ENCODE data around the gene ARHGAP19.

Gene ARHGAP19

GRCh38 chr10:97188261-97188711 lies 104.2 kb downstream of the ARHGAP19 start:
- no peak for DNase-seq

GRCh38 chr10:97186911-97187310 lies 105.5 kb downstream of the ARHGAP19 start:
- DNase-seq = no peak

- DNase-seq = no peak
Measured at GRCh38 chr10:97185326-97186058, 106.9 kb downstream of the ARHGAP19 start, which contains the start of gene SLIT1. SLIT1 (minus strand) TSS chr10:97185959; CDS start chr10:97185674, 285 bp downstream.

GRCh38 chr10:97184971-97185325 lies 107.5 kb downstream of the ARHGAP19 start:
- no peak for DNase-seq

- DNase-seq = no peak
Measured at GRCh38 chr10:97183314-97183713, 109.1 kb downstream of the ARHGAP19 start.

GRCh38 chr10:97182288-97182990 lies 110.0 kb downstream of the ARHGAP19 start:
- DNase-seq = no peak

- DNase-seq = no peak
Measured at GRCh38 chr10:97180986-97181385, 111.5 kb downstream of the ARHGAP19 start.

GRCh38 chr10:97180363-97180755 lies 112.1 kb downstream of the ARHGAP19 start:
- DNase-seq = no peak

- DNase-seq = no peak
Measured at GRCh38 chr10:97179731-97180362, 112.6 kb downstream of the ARHGAP19 start.

GRCh38 chr10:97179311-97179710 lies 113.1 kb downstream of the ARHGAP19 start:
- no peak for DNase-seq

- DNase-seq = no peak
Measured at GRCh38 chr10:97178074-97178473, 114.4 kb downstream of the ARHGAP19 start.

GRCh38 chr10:97176226-97176625 lies 116.2 kb downstream of the ARHGAP19 start:
- DNase-seq = no peak

- DNase-seq = no peak
Measured at GRCh38 chr10:97175586-97175985, 116.9 kb downstream of the ARHGAP19 start.

- DNase-seq = no peak
Measured at GRCh38 chr10:97174941-97175340, 117.5 kb downstream of the ARHGAP19 start.

- DNase-seq = no peak
Measured at GRCh38 chr10:97174276-97174775, 118.1 kb downstream of the ARHGAP19 start.

GRCh38 chr10:97173036-97173435 lies 119.4 kb downstream of the ARHGAP19 start:
- no peak for DNase-seq

Data from activated CD4-positive, alpha-beta T cell treated with anti-CD3 and anti-CD28 coated beads, Interleukin-2, amount 50 U/mL, for 4 hours (primary cell).